H1 (cell line): ENCODE measurements around the gene GAS7. TPM values are rescaled to one million over a fixed set of nuclear protein-coding genes. Genes with fewer than 3 reads are reported as not detected.

Experiments
- CTCF ChIA-PET: fragments of 300-600 bp; sonication (Branson Sonifier 250); formaldehyde crosslinking; loops from one replicate; lab custom pipeline; 2021; ENCODE audit not compliant: partially characterized antibody; lab: Charles Lee
- POLR2A ChIA-PET: fragments of 300-600 bp; sonication (Branson Sonifier 250); formaldehyde crosslinking; loops from one replicate; lab custom pipeline; 2021; ENCODE audit warnings: inconsistent platforms; ENCODE audit not compliant: partially characterized antibody; lab: Charles Lee
- DNase-seq, 2 experiments: peaks; one replicate each; pipeline versions ENCODE4 v3.0.0 to v3.0.0-alpha.2; 2010 to 2022; ENCODE audit warnings: low spot score in 2 of 2, low read depth in 1 of 2, mixed read lengths in 1 of 2
- FAIRE-seq: peaks from 2 replicates; lab custom pipeline; 2011; peaks lifted over from hg19 to GRCh38; lab: Jason Lieb, UNC
- H2AFZ ChIP-seq: 2 replicates; pipeline ENCODE4 v1.8.1; 2012; ENCODE audit warnings: low read length, inconsistent platforms
- H2AK5ac ChIP-seq: 2 replicates; pipeline ENCODE4 v1.6.1; 2013; ENCODE audit warnings: low read depth, low read length
- H2BK120ac ChIP-seq: replicated peaks from 2 replicates; pipeline ENCODE3; 2013; ENCODE audit warnings: low read depth, low read length, inconsistent platforms
- H2BK12ac ChIP-seq: 2 replicates; pipeline ENCODE4 v1.6.1; 2013; ENCODE audit warnings: low read depth, low read length
- H2BK15ac ChIP-seq: 2 replicates; pipeline ENCODE4 v1.6.1; 2013; ENCODE audit warnings: low read length
- H2BK20ac ChIP-seq: 2 replicates; pipeline ENCODE4 v1.6.1; 2013; ENCODE audit warnings: low read length
- H2BK5ac ChIP-seq: 2 replicates; pipeline ENCODE4 v1.6.1; 2013; ENCODE audit warnings: low read depth, low read length
- H3K14ac ChIP-seq: 2 replicates; pipeline ENCODE4 v1.6.1; 2013; ENCODE audit warnings: inconsistent platforms; ENCODE audit not compliant: insufficient read length
- H3K18ac ChIP-seq: 2 replicates; pipeline ENCODE4 v1.6.1; 2013; ENCODE audit warnings: low read length; ENCODE audit errors: extremely low read depth
- H3K23ac ChIP-seq: 2 replicates; pipeline ENCODE4 v1.6.1; 2013; ENCODE audit warnings: inconsistent platforms; ENCODE audit not compliant: insufficient read length
- H3K23me2 ChIP-seq: 2 replicates; pipeline ENCODE4 v1.6.1; 2013; ENCODE audit warnings: low read depth, low read length
- H3K27ac ChIP-seq: 2 replicates; pipeline ENCODE4 v1.6.1; 2011; ENCODE audit warnings: low read depth, low read length, inconsistent platforms
- H3K27me3 ChIP-seq, 4 experiments: replicated peaks in 1 of 4; 1 replicate in 1 of 4; 2 replicates in 3 of 4; pipeline versions ENCODE4 v1.6.1 to v1.8.1; 2011 to 2013; ENCODE audit warnings: low read length in 3 of 4, mild to moderate bottlenecking in 3 of 4, inconsistent platforms in 2 of 4, mixed read lengths in 2 of 4, moderate library complexity in 1 of 4; ENCODE audit not compliant: control insufficient read depth in 3 of 4, insufficient read depth in 3 of 4; ENCODE audit errors: extremely low read depth in 1 of 4
- H3K36me3 ChIP-seq, 4 experiments: 2 replicates each; pipeline versions ENCODE4 v1.6.1 to v1.8.1; 2011 to 2013; ENCODE audit warnings: mild to moderate bottlenecking in 4 of 4, low read length in 3 of 4, moderate library complexity in 2 of 4, control low read depth in 1 of 4, inconsistent platforms in 1 of 4; ENCODE audit not compliant: insufficient read depth in 4 of 4, control insufficient read depth in 2 of 4
- H3K4ac ChIP-seq: replicated peaks from 2 replicates; pipeline ENCODE3; 2013; ENCODE audit warnings: low read length, low read depth, mixed read lengths, inconsistent platforms; ENCODE audit not compliant: insufficient read length
- H3K4me1 ChIP-seq, 4 experiments: replicated peaks in 1 of 4; 1 replicate in 1 of 4; 2 replicates in 3 of 4; pipeline versions ENCODE4 v1.6.1 to v1.8.1; 2011 to 2013; ENCODE audit warnings: low read length in 3 of 4, inconsistent platforms in 2 of 4, mixed read lengths in 1 of 4; ENCODE audit not compliant: insufficient read depth in 4 of 4, control insufficient read depth in 3 of 4
- H3K4me2 ChIP-seq, 2 experiments: 2 replicates each; pipeline versions ENCODE4 v1.6.1 to v1.8.1; 2011 to 2013; ENCODE audit warnings: low read depth in 2 of 2, low read length in 2 of 2, control low read depth in 1 of 2, inconsistent platforms in 1 of 2, mild to moderate bottlenecking in 1 of 2; ENCODE audit not compliant: insufficient read depth in 1 of 2
- H3K4me3 ChIP-seq, 4 experiments: fragments of 200-600, 300-600 bp in 1 of 4; sonication (generic), shearing (Covaris generic), sonication (Bioruptor Twin) in 1 of 4; 2 replicates each; pipeline versions ENCODE4 v1.5.1 to v1.8.1; 2011 to 2016; ENCODE audit warnings: low read length in 4 of 4, low read depth in 3 of 4, control low read depth in 2 of 4, inconsistent platforms in 2 of 4, mild to moderate bottlenecking in 2 of 4, mixed read lengths in 1 of 4, moderate library complexity in 1 of 4; ENCODE audit not compliant: insufficient read depth in 2 of 4; ENCODE audit errors: extremely low read depth in 1 of 4
- H3K56ac ChIP-seq: replicated peaks from 2 replicates; pipeline ENCODE3; 2013; ENCODE audit warnings: low read depth, mild to moderate bottlenecking, mixed read lengths, low read length, inconsistent platforms; ENCODE audit not compliant: insufficient read length
- H3K79me1 ChIP-seq: 2 replicates; pipeline ENCODE4 v1.6.1; 2013; ENCODE audit warnings: low read depth, low read length, control low read depth
- H3K79me2 ChIP-seq, 2 experiments: 2 replicates each; pipeline versions ENCODE4 v1.6.1 to v1.8.1; 2012 to 2013; ENCODE audit warnings: low read length in 2 of 2, mild to moderate bottlenecking in 2 of 2, inconsistent platforms in 1 of 2; ENCODE audit not compliant: insufficient read depth in 2 of 2, control insufficient read depth in 1 of 2
- H3K9ac ChIP-seq, 4 experiments: replicated peaks in 1 of 4; 1 replicate in 1 of 4; 2 replicates in 3 of 4; pipeline versions ENCODE4 v1.6.1 to v1.8.1; 2011 to 2013; ENCODE audit warnings: low read depth in 3 of 4, low read length in 3 of 4, control low read depth in 2 of 4, mild to moderate bottlenecking in 2 of 4, moderate library complexity in 2 of 4, inconsistent platforms in 1 of 4; ENCODE audit errors: extremely low read depth in 1 of 4
- H3K9me3 ChIP-seq, 2 experiments: 2 replicates each; pipeline versions ENCODE4 v1.6.1 to v1.8.1; 2012 to 2013; ENCODE audit warnings: mild to moderate bottlenecking in 2 of 2, moderate library complexity in 2 of 2, control low read depth in 1 of 2, inconsistent platforms in 1 of 2, low read depth in 1 of 2, low read length in 1 of 2, mixed read lengths in 1 of 2; ENCODE audit not compliant: insufficient read depth in 2 of 2
- H4K20me1 ChIP-seq, 2 experiments: replicated peaks in 1 of 2; 2 replicates each; pipeline versions ENCODE3 to v1.8.1; 2011 to 2013; ENCODE audit warnings: inconsistent platforms in 2 of 2, low read length in 2 of 2, mild to moderate bottlenecking in 1 of 2; ENCODE audit not compliant: insufficient read depth in 2 of 2, control insufficient read depth in 1 of 2
- H4K5ac ChIP-seq: 2 replicates; pipeline ENCODE4 v1.6.1; 2013; ENCODE audit warnings: low read length, low read depth, mixed read lengths, inconsistent platforms; ENCODE audit not compliant: insufficient read length
- H4K8ac ChIP-seq: 2 replicates; pipeline ENCODE4 v1.8.0; 2013; ENCODE audit warnings: mild to moderate bottlenecking, moderate library complexity, low read length, inconsistent platforms; ENCODE audit not compliant: insufficient read depth; ENCODE audit errors: extremely low read depth
- H4K91ac ChIP-seq: replicated peaks from 2 replicates; pipeline ENCODE3; 2013; ENCODE audit warnings: low read length, mixed read lengths, inconsistent platforms; ENCODE audit not compliant: insufficient read length
- ASH2L ChIP-seq: fragments of 200-600, 300-600 bp; sonication (generic); IDR thresholded peaks from one replicate; pipeline ENCODE4 v1.7.1; 2017; ENCODE audit warnings: low read length
- CBX5 ChIP-seq: fragments of 300-800, 300-1000 bp; sonication (generic); IDR thresholded peaks from 2 replicates; pipeline ENCODE4 v1.7.1; 2016; ENCODE audit warnings: antibody characterized with exemption, low read length, low read depth
- CHD1 ChIP-seq: IDR thresholded peaks from 2 replicates; pipeline ENCODE4 v1.6.1; 2012; ENCODE audit warnings: low read depth, low read length, improper control_type of control experiment
- CTCF ChIP-seq, 3 experiments: IDR thresholded peaks; 1 replicate in 2 of 3; 2 replicates in 1 of 3; pipeline versions ENCODE4 v1.5.1 to v1.6.1; 2011; ENCODE audit warnings: low read length in 3 of 3, mild to moderate bottlenecking in 3 of 3, inconsistent platforms in 2 of 3, low read depth in 1 of 3, moderate library complexity in 1 of 3; ENCODE audit not compliant: insufficient read depth in 1 of 3; ENCODE audit errors: control extremely low read depth in 1 of 3
- FOSL1 ChIP-seq: IDR thresholded peaks from 2 replicates; pipeline ENCODE4 v1.6.1; 2011; ENCODE audit warnings: mild to moderate bottlenecking, low read depth, low read length, moderate library complexity; ENCODE audit not compliant: insufficient read depth
- GTF2F1 ChIP-seq: IDR thresholded peaks from 2 replicates; pipeline ENCODE4 v1.6.1; 2012; ENCODE audit warnings: low read depth, low read length, improper control_type of control experiment, borderline replicate concordance
- JUN ChIP-seq: IDR thresholded peaks from 2 replicates; pipeline ENCODE4 v1.6.1; 2011; ENCODE audit warnings: low read depth, mild to moderate bottlenecking, improper control_type of control experiment, low read length
- KDM1A ChIP-seq: fragments of 200-600, 300-600 bp; sonication (generic); IDR thresholded peaks from 2 replicates; pipeline ENCODE4 v1.7.1; 2016; ENCODE audit warnings: mild to moderate bottlenecking, low read length, borderline replicate concordance
- KDM4A ChIP-seq: IDR thresholded peaks from one replicate; pipeline ENCODE4 v1.7.1; 2012; ENCODE audit warnings: low read depth, mild to moderate bottlenecking, moderate library complexity, low read length, inconsistent platforms; ENCODE audit not compliant: severe bottlenecking
- POLR2AphosphoS5 ChIP-seq: IDR thresholded peaks from 2 replicates; pipeline ENCODE4 v1.6.1; 2011; ENCODE audit warnings: low read depth, low read length
- SAP30 ChIP-seq: fragments of 300-600 bp; sonication (generic); IDR thresholded peaks from 2 replicates; pipeline ENCODE4 v1.7.1; 2012; ENCODE audit warnings: low read length, moderate library complexity, mild to moderate bottlenecking, inconsistent platforms; ENCODE audit not compliant: insufficient read depth, insufficient replicate concordance
- TCF12 ChIP-seq: IDR thresholded peaks from 2 replicates; pipeline ENCODE4 v1.6.1; 2011; ENCODE audit warnings: low read depth, mild to moderate bottlenecking, low read length
- TEAD4 ChIP-seq: IDR thresholded peaks from 2 replicates; pipeline ENCODE4 v1.6.1; 2012; ENCODE audit warnings: low read depth, low read length, inconsistent platforms, mixed read lengths
- WGBS, 2 experiments: shearing (Covaris generic) in 1 of 2; methylation state at CpG; one replicate each; pipeline versions ENCODE4 v1.1.6 to v1.1.7; 2013 to 2015; ENCODE audit warnings: low lambda C conversion rate in 2 of 2, mixed read lengths in 2 of 2, inconsistent platforms in 1 of 2, low coverage in 1 of 2, missing lambda C conversion rate in 1 of 2; ENCODE audit not compliant: insufficient replicate concordance in 2 of 2, insufficient coverage in 1 of 2, insufficient read length in 1 of 2; ENCODE audit errors: extremely low coverage in 1 of 2, missing lambda C conversion rate in 1 of 2; 5-methylcytosine and 5-hydroxymethylcytosine counted together
- polyA plus RNA-seq, 7 experiments: library from polyadenylated mRNA; depleted of rRNA in 3 of 7; stranded (reverse) in 5 of 7; unstranded in 2 of 7; fragments of >200 nt in 5 of 7; fragments of 200-250 nt in 2 of 7; gene quantifications; 1 replicate in 5 of 7; 2 replicates in 1 of 7; 4 replicates in 1 of 7; pipeline versions ENCODE4 v1.2.1 to v1.2.3, GENCODE V29; 2011 to 2013; ENCODE audit warnings: missing spikeins in 2 of 7, mixed read lengths in 2 of 7
- total RNA-seq: library from RNA; stranded (reverse); fragmentation: NEBNext Ultra II Directional; extraction: Animal tissue kit (Norgen Biotek cat#: 25700); gene quantifications from 2 replicates; pipeline ENCODE4 v1.2.1, GENCODE V29; 2021

The GAS7 gene
- total and polyA plus RNA-seq, 2 of the 8 experiments (the other 6 are each of a cell fraction or from before 2014, with no cell fraction given) = 5.0 to 14.5 TPM

- DNase-seq (no peak), FAIRE-seq (no peak)
- CTCF ChIA-PET = no interaction called here
- Histone ChIP-seq H2BK12ac (no peak overlapping the region), H2BK120ac (no peak overlapping the region), H3K4me2 (no peak overlapping the region), H4K91ac (no peak overlapping the region), H3K79me1 (no peaks in the 10 kb centered on the region), H3K4ac (no peak overlapping the region), H4K20me1 (peaks cover 0 to 3% of the 10 kb centered on the region in 2 experiments), H3K56ac (no peak overlapping the region), H3K4me1 (peaks cover 5 to 19% (median 10%) of the 10 kb centered on the region in 4 experiments), H2AK5ac (no peak overlapping the region), H2BK15ac (no peak overlapping the region), H4K8ac (no peak overlapping the region), H3K27me3 (no peaks in the 10 kb centered on the region), H3K27ac (no peak overlapping the region), H3K18ac (no peak overlapping the region), H3K14ac (no peak overlapping the region), H2AFZ (no peak overlapping the region), H3K23ac (no peak overlapping the region), H2BK20ac (no peak overlapping the region), H3K9ac (no peak overlapping the region), H3K23me2 (peaks cover 3% of the 10 kb centered on the region; the same call in 1 of the 2 replicates), H3K4me3 (no peak overlapping the region), H3K36me3 (no peaks in the 10 kb centered on the region), H3K79me2 (no peaks in the 10 kb centered on the region), H3K9me3 (no peaks in the 10 kb centered on the region), H4K5ac (no peak overlapping the region), H2BK5ac (no peak overlapping the region)
- WGBS, 2 experiments = 90% methylated on average over 5 of the region's 5 CpGs; no CpG with 5 or more reads in 1 of the 2 experiments
- POLR2A ChIA-PET = no interaction called here
- no peak for TF ChIP-seq KDM4A
- no peak for TF ChIP-seq POLR2AphosphoS5
- TF ChIP-seq CHD1 = no peak
- TF ChIP-seq FOSL1 = no peak
- TF ChIP-seq TEAD4 = no peak
- no peak for TF ChIP-seq TCF12
- no peak for TF ChIP-seq CBX5
- no peak for TF ChIP-seq KDM1A
- no peak for TF ChIP-seq JUN
- no peak for TF ChIP-seq SAP30
- TF ChIP-seq GTF2F1 = no peak
- TF ChIP-seq ASH2L = no peak
- TF ChIP-seq CTCF (IDR thresholded peaks at IDR 0.05; ENCODE audit: control extremely low read depth in 1 of 3, insufficient read depth in 1 of 3, low read depth in 1 of 3, low read length in 3 of 3) = no peak
These were observed 68.1 kb downstream of the GAS7 start for GRCh38 chr17:10130263-10130662.
